ENCODE results near the gene AP3S2. TPM values are rescaled to one million over a fixed set of nuclear protein-coding genes. Genes with fewer than 3 reads are reported as not detected.

Gene AP3S2
- total RNA-seq, 1 donor from 2014 or later = 16.0 TPM

DNA sequence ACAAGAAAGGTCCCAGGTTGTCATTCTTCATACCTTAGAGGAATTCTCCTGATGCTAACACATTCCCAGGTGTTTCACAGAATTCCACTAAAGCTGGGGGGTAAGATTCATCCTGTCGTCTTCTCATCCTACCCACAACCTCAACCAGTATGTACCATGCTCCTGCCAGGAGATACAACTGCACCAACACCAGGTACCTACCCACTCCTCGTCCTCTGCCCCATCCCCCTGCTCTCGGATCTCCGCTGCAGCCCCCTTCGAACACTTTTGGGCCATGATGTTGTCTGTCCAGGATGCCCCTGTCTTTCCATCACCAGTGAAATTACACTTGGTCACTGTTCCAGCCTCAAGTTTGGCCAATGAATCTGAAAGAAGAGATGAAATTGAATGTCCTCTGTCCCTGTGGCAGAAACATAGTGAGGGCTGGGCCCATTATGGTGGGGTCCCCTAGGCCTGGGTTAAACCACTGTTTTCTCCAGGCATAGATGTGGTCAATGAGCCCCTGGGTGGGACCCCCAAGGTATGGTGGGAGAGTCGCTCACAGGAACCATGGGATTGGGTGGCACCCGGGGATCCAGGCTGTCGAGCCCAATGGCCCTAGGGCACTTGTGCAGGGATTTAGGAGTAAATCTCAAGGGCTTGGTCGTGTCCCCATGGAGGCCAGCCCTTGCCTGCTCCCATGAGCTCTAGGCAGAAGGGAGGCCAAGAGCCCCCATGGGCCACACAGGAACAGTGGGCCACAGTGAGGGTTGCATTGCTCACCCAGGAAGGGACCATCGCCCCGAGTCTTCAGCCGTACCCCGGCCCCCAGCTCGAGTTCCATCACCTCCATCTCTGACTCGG, 9.4 kb upstream of the AP3S2 start:
- intact Hi-C loops (cut with DNase I) = no loop called here
- peaks cover 20 to 59% of the 10 kb centered on the region in 2 donors for H3K36me3 ChIP-seq
- no peak for DNase-seq (ENCODE audit: low spot score in 2 of 2)

DNA sequence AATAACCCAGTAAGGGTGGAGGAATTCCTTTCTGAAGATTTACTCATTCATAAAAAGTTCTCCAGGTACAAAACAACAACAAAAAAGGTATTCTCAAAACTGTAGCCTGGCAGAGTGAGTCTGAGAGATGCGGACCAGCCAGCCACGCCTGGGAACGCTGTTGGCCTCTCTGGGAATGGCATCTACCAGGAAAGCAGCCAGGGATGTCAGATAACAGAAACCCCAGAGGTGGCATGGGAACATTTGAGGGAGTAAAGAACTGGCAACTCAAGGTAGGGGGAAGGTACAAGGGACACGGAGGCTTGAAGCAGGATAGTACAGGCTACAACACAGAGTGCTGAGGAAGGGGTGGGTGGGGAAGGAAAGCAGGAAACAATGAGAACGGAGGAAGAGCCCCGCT, 7.1 kb upstream of the AP3S2 start:
- H3K36me3 ChIP-seq = peaks cover 20 to 44% of the 10 kb centered on the region in 2 donors
- no peak overlapping the region for H3K4me3 ChIP-seq
- no peak for DNase-seq (ENCODE audit: low spot score in 2 of 2)
- H3K27me3 ChIP-seq = no peaks in the 10 kb centered on the region
- H3K9me3 ChIP-seq = no peaks in the 10 kb centered on the region
- no peak overlapping the region for H3K27ac ChIP-seq
- intact Hi-C loops (cut with DNase I) = no loop called here
- TF ChIP-seq CTCF (IDR thresholded peaks at IDR 0.05) = no peak
- H3K4me1 ChIP-seq = no peaks in the 10 kb centered on the region

More for the DNA sequence above, 9.4 kb upstream of the AP3S2 start:
- H3K4me1 ChIP-seq = no peaks in the 10 kb centered on the region
- H3K27ac ChIP-seq = no peak overlapping the region
- no peak for TF ChIP-seq CTCF (IDR thresholded peaks at IDR 0.05)
- no peaks in the 10 kb centered on the region for H3K9me3 ChIP-seq
- H3K27me3 ChIP-seq = no peaks in the 10 kb centered on the region
- H3K4me3 ChIP-seq = no peak overlapping the region

GRCh38 chr15:89899951-89900567, 6.3 kb upstream of the AP3S2 start:
- Histone ChIP-seq H3K4me1 (no peaks in the 10 kb centered on the region), H3K36me3 (peaks cover 20 to 36% of the 10 kb centered on the region in 2 donors), H3K27ac (no peak overlapping the region), H3K27me3 (no peaks in the 10 kb centered on the region), H3K9me3 (no peaks in the 10 kb centered on the region), H3K4me3 (no peak overlapping the region)
- DNase-seq (ENCODE audit: low spot score in 2 of 2) = no peak
- intact Hi-C loops (cut with DNase I) = loop anchor here (10.0 kb wide), 2 partner anchors 225 to 985 kb away; partner anchors contain the start of genes FES and PLIN1
- TF ChIP-seq CTCF (IDR thresholded peaks at IDR 0.05) = no peak

DNA sequence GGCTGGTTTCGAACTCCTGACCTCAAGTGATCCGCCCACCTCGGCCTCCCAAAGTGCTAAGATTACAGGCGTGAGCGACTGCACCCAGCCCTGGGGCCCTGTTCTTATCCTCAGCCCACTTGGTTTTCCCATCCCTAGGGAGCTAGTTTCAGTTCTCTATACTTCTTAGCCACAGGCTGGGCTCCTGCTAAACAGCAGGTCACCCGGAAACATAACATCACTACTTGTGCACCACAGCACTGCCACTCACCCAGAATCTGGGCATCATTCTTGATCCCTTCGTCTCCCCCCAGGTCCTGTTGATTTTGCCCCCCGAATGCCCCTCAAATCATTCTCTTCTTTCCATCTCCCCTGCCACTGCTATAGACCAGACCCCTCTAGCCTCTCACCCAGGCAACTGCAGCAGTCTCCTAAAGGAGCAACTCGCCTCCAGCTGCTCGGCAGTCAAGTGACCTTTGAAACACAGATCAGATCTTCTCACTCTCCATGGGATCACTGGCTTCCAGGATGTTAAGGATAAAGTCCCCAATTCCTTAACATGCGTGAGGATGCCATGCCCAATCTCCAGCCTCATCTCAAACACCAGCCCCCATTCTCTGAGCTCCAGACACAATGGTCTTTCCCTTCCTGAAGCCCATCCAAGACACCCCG, 5.6 kb upstream of the AP3S2 start:
- H3K9me3 ChIP-seq = no peaks in the 10 kb centered on the region
- no peaks in the 10 kb centered on the region for H3K27me3 ChIP-seq
- peaks cover 20 to 31% of the 10 kb centered on the region in 2 donors for H3K36me3 ChIP-seq
- peaks cover 0 to 3% of the 10 kb centered on the region in 2 donors for H3K4me1 ChIP-seq
- DNase-seq (ENCODE audit: low spot score in 2 of 2) = no peak
- no peak for TF ChIP-seq CTCF (IDR thresholded peaks at IDR 0.05)
- no peak overlapping the region for H3K27ac ChIP-seq
- intact Hi-C loops (cut with DNase I) = loop anchor here (10.0 kb wide), 2 partner anchors 225 to 985 kb away; partner anchors contain the start of genes FES and PLIN1
- H3K4me3 ChIP-seq = no peak overlapping the region

- no peak for DNase-seq (ENCODE audit: low spot score in 2 of 2)
- H3K4me3 ChIP-seq = no peak overlapping the region
- no peaks in the 10 kb centered on the region for H3K27me3 ChIP-seq
- peak in 2 of 3 experiments; percentile 18 to 25 for TF ChIP-seq CTCF (IDR thresholded peaks at IDR 0.05)
- H3K4me1 ChIP-seq = peaks cover 0 to 3% of the 10 kb centered on the region in 2 donors
- H3K9me3 ChIP-seq = no peaks in the 10 kb centered on the region
- H3K27ac ChIP-seq = no peak overlapping the region
- peaks cover 17 to 26% of the 10 kb centered on the region in 2 donors for H3K36me3 ChIP-seq
- intact Hi-C loops (cut with DNase I) = loop anchor here (10.0 kb wide), 2 partner anchors 224 to 986 kb away; partner anchors contain the start of genes FES and PLIN1
Measured at GRCh38 chr15:89898614-89899294, 5.0 kb upstream of the AP3S2 start.
